DMS114 treated with DMSO at 0.1 percent for 48 hours (cell line): Measurements from ENCODE around the gene MYL6B.
A peak's percentile ranks its signal among the peaks of the same experiment; 100 is the strongest.
"Not testable (repeated sequence)": the region's sequence is repeated elsewhere in the genome, so short reads cannot be mapped to it uniquely, and the experiment has no call there.

Source experiments
- DNase-seq: peaks from one replicate; lab custom pipeline; 2025; ENCODE audit not compliant: unreplicated experiment; lab: John Stamatoyannopoulos, UW

Gene MYL6B

DNA sequence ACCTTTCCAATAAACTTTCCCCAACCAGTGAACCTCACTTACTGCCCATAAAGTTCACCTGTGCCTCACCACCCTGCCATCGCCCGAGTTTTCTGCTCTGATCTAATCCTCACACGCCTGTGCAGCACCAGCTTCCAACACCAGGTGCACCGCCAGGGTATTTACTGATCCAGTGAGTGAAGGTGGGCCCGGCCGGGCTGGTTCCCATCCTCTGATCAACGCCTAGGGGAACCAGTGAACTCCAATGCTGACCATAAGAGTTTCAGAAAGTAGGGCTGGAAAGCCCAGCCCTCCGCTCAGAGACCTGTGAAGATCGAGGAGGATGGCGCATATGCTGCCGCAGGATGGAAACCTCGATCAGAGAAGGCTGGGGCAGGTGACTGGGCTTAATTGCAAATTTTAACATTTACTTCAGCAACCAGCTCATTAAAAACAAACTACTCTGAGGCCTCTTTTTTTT lies 685 bp upstream of the MYL6B start:
- peak; percentile 64 for DNase-seq

DNA sequence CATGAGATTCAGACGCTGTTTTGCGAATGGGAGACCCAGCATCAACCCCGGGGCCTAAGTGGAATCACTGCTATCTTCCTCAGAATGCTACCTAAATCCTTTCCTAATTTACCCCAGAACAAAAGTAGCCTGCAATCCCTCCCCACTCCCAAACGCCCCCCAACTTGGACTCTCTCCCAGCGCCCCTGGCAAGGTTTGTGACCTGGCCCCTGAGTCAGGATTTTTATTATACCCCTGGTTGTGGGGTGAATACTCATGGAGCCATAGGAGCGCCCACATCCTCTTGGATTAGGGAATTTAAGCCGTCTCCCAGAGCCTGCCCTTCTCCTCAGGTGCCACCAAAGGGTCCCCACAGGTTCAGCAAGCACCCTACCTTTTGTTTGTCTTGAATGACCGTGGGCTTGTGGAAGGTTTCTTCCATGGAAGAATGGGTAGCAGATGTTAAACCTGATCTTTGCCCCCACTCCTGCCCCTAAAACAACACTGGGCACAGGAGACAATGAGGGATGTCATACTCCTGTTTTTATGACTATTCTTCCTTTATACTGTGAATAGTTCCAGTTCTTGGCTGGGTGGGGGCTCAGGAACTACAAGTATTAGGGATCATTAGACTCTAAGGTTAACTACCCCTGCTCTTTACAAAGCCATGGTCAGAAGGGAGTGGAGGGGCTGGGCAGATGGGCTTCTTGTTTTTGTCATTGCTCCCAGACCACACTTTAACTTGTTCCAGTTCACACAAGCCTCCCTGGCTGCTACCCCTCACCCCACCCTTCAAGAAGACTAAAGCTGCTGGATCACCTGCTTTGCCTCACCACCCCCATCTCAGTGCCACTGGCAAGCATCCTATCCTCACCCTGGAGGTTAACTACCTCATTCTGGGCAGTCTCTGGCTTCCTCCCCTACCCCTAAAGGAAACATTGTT lies 630 bp downstream of the MYL6B start:
- no peak for DNase-seq

- no peak for DNase-seq
Measured at GRCh38 chr12:56153678-56154065, 1.3 kb downstream of the MYL6B start.

DNA sequence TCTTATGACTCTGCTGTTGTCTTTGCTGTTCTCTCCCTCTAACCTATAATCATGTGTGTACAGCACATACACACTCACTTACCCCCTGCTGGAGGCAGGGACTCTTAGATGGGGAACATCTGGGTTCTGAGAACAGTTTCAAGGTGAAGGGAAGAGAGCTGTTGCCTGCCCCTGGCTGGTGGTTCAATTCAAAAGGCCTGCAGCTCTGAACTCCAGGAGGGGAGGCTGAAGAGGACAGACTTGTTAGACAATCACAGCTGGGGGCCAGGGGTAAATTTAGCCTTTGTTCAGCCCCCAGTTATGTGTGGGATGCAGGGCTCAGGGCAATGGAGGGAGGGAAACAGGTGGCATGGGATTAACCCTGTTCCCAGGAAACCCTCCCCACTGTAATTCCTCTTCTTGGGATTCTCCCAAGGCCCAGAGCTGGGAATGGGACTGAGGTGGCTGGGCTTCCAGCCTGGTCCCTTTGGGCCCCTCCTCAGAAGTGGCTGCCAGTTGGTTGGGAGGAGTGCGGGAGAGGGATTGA lies 1.9 kb downstream of the MYL6B start:
- no peak for DNase-seq

DNA sequence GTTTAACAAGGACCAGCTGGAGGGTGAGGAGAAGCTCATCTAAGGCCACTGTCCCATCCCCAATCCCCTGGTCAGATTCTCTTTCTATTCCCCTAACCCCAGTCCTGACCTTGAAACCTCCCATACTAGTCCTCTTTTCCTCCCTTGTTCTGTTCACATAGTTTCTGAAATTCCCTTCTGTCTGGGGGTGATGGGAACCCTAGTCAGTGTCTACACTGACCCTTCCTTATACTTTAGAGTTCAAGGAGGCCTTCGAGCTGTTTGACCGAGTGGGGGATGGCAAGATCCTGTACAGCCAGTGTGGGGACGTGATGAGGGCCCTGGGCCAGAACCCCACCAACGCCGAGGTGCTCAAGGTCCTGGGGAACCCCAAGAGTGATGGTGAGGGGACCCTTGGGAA lies 2.4 kb downstream of the MYL6B start:
- DNase-seq = no peak

DNA sequence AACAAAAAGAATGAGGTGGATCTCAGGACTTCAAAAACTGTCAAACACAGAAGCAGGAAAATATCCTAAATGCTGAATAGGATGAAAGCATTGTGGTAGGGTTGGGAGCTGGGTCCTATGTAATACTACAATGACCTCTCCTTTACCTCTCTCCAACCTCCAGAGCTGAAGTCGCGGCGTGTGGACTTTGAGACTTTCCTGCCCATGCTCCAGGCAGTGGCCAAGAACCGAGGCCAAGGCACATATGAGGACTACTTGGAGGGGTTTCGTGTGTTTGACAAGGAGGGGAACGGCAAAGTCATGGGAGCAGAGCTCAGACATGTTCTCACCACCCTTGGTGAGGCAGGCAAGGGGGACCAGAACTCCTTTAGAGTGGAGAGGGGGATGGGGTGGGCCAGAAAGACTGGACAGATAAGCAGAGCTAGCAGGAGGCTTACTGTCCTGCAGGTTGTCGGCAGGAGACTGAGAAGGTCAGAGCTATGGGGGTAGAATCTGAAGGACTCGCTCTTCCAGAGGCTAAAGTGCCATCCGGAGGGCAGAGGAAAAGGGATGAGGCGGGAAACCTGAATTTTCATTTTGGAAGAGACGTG lies 3.0 kb downstream of the MYL6B start:
- DNase-seq = no peak

DNA sequence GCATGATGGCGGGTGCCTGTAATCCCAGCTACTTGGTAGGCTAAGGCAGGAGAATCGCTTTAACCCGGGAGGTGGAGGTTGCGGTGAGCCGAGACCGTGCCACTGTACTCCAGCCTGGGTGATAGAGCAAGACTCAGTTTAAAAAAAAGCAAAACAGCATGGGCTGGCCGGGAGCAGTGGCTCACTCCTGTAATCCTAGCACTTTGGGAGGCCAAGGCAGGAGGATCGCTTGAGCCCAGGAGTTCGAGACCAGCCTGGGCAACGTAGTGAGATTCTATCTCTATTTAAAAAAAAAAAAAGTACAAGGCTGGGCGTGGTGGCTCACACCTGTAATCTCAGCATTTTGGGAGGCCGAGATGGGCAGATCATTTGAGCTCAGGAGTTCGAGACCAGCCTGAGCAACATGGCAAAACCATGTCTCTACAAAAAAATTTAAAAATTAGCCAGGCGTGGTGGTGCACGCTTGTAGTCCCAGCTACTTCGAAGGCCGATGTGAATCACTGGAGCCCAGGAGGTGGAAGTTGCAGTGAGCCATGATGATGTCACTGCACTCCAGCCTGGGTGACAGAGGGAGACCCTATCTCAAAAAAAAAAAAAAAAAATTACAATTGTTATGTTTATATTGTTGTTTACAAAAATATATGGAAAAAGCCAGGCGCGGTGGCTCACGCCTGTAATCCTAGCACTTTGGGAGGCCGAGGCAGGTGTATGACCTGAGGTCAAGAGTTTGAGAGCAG lies 4.2 kb downstream of the MYL6B start:
- not testable (repeated sequence) for DNase-seq

DNA sequence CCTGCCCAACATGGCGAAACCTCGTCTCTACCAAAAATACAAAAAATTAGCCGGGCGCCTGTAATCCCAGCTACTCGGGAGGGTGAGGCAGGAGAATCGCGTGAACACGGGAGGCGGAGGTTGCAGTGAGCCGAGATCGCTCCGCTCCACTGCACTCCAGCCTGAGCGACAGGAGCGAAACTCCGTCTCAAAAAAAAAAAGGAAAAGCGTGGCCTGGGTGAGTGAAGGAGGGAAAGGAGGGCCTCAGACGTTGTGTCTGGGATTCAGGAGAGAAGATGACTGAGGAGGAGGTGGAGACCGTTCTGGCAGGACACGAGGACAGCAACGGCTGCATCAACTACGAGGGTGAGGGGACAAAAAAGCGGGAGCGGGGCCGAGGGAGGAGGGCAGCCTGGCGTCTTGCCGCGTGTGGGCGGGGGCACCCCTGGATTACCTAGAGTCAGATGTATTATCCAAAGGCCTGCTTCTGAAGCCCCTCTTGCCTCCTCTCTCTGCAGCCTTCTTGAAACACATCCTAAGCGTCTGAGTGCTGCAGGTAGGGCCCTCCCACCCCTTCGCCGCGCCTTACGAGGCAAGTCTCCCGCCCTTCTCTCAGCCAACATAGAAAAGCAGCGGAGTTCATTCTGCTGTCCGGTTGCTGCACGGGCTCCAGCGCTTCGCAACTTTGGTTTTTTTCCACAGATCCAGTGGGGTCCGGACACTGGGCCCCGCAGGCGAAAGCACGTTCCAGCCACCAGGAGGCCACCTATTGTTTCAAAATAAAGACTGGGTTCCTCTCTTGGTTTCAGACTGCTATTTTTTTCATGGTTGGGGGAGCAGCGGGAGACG lies 5.0 kb downstream of the MYL6B start:
- peak; percentile 92 for DNase-seq

DNA sequence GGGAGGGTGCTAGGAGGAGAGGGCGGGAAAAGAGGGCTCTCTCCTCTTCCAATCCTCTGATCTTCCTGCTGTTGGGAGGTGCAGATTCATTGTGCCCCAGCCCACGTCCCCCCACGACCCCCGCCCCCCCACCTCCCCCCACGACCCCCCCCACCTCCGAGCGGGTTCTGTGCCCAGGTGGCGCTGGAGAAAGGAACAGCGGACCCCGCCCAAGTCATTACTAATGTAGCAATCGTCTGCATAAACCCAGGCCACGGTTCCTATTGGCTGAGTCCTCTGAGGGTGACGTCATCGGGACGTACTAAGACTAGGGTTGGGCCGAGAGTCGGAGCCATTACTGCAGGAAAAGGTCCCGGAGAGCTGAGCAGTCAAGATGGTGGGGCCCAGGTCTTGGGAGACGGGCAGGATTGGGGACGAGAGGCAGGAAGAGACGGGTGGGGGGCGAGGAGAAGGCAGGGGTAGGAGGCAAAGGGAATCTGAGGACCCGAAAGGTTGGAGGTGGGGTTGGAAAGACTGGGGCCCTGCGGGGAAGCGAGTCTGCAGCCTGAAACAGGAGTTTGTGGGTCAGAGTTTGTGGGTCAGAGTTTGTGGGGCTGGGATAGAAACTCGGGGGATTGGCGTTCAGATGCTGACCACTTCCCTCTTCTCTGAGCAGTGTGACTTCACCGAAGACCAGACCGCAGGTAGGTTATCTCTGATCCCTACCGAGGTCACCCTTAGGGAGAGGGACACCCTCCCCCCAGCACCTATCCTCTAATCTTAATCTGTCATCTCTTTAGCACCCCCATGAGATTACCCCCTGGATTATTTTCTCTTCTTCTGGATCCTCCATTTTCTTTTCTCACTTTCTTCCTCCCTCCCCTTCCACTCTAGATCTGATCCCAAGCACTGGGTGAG lies 5.9 kb downstream of the MYL6B start, which contains the start of gene MYL6:
Gene MYL6 (plus strand): TSS at position 331 of the 897 bp plus-strand sequence. CDS start 43 bp downstream, at position 374.
- DNase-seq = peak; percentile 98

GRCh38 chr12:56158926-56159461 lies 6.6 kb downstream of the MYL6B start:
- no peak for DNase-seq

DNA sequence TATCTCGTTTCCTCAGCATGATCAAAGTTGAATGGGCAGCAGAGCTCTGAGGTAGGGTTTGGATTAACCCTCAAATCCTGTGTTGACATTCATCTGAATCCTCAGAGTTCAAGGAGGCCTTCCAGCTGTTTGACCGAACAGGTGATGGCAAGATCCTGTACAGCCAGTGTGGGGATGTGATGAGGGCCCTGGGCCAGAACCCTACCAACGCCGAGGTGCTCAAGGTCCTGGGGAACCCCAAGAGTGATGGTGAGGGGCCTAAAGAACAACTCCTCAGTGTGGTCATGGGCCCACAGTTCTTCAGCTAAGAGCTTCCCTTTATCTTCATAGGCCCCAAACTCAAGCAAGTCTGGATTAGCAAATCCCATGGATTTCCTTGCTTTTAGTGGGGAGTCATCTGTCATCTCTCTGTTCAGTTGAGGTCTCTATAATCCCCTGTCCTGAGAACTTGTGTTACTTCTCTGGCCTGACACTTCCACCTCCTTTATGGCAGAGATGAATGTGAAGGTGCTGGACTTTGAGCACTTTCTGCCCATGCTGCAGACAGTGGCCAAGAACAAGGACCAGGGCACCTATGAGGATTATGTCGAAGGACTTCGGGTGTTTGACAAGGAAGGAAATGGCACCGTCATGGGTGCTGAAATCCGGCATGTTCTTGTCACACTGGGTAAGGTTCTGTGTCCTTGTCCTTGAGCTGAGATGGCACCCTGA lies 7.2 kb downstream of the MYL6B start:
- DNase-seq = no peak

DNA sequence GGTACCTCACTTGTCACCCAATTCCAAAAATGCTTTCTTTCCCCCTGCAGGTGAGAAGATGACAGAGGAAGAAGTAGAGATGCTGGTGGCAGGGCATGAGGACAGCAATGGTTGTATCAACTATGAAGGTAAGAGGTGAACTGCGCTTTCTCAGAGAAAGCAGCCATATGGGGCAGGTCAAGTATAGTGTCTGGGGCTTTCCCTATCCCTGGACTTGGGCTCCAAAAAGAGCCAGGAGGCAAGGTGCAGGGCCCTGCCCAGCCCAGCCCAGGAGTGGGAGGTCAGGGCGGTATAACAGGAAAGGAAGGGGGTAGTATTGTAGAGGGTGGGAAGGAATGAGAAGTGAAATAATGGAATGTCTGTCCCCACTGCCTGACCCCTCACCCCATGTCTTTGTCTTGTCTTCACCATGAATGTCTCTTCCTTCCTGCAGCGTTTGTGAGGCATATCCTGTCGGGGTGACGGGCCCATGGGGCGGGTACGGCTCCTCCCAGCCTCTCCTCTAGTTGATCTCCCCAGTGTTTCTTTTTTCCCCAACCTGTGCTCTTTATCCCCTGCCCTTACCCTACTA lies 7.9 kb downstream of the MYL6B start:
- no peak for DNase-seq

- DNase-seq = no peak
Measured at GRCh38 chr12:56160894-56161689, 8.7 kb downstream of the MYL6B start.

DNA sequence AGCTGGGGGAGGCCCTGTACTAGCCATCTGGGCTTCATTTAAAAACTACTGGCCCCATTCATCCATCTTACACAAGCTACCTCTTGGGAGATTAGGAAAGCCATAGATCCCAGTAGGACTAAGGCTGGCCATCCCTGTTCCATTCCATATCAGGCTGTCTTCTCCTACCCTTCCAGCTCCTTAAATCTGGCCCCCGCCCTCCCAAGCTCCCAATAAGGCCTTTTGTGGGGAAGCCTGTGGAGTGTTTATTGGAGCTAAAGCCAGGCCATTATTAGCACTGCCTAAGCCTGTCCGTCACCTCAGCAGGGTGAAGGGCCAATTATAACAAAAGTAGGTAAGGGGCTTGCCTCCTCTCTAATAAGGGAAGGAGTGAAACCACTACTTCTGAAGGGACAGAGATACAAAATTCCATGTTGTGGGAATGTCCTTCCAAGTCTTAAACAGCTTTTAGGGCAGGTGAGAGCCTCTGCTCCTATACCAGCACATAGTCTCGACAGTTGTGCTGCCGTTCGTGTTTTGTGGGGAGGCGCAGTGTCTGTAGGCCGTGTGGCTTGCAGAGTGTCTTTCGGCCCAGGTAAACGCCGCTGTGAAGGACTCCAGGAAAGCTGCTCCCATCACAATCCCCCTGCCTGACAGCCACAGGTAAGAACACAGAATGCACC lies 9.4 kb downstream of the MYL6B start:
- no peak for DNase-seq

- DNase-seq = no peak
Measured at GRCh38 chr12:56162468-56163290, 10.3 kb downstream of the MYL6B start.
